ENCODE data around the gene MRPL23.

MRPL23 gene

GRCh38 chr11:1953489-1954266, 6.5 kb downstream of the MRPL23 start:
- DNase-seq (ENCODE audit: low spot score), result no peak

GRCh38 chr11:1958367-1958766, 11.2 kb downstream of the MRPL23 start:
- DNase-seq (ENCODE audit: low spot score), result no peak

- DNase-seq (ENCODE audit: low spot score), result no peak
Measured at GRCh38 chr11:1959786-1960185, 12.7 kb downstream of the MRPL23 start.

- DNase-seq (ENCODE audit: low spot score), result no peak
Measured at GRCh38 chr11:1963864-1964263, 16.7 kb downstream of the MRPL23 start.

- no peak for DNase-seq (ENCODE audit: low spot score)
Measured at GRCh38 chr11:1964348-1964747, 17.2 kb downstream of the MRPL23 start.

GRCh38 chr11:1964955-1965354, 17.8 kb downstream of the MRPL23 start:
- no peak for DNase-seq (ENCODE audit: low spot score)

GRCh38 chr11:1966531-1966930, 19.4 kb downstream of the MRPL23 start:
- DNase-seq (ENCODE audit: low spot score), result no peak

GRCh38 chr11:1967641-1968225, 20.6 kb downstream of the MRPL23 start:
- DNase-seq (ENCODE audit: low spot score), result no peak

- no peak for DNase-seq (ENCODE audit: low spot score)
Measured at GRCh38 chr11:1968454-1969002, 21.4 kb downstream of the MRPL23 start.

GRCh38 chr11:1969035-1969434, 21.9 kb downstream of the MRPL23 start:
- DNase-seq (ENCODE audit: low spot score), result no peak

GRCh38 chr11:1969776-1970175, 22.6 kb downstream of the MRPL23 start:
- no peak for DNase-seq (ENCODE audit: low spot score)

- no peak for DNase-seq (ENCODE audit: low spot score)
Measured at GRCh38 chr11:1970956-1971355, 23.8 kb downstream of the MRPL23 start.

- no peak for DNase-seq (ENCODE audit: low spot score)
Measured at GRCh38 chr11:1975185-1975584, 28.1 kb downstream of the MRPL23 start.

GRCh38 chr11:1978720-1979473, 31.8 kb downstream of the MRPL23 start:
- no peak for DNase-seq (ENCODE audit: low spot score)

- DNase-seq (ENCODE audit: low spot score), result no peak
Measured at GRCh38 chr11:1979607-1980006, 32.5 kb downstream of the MRPL23 start.

- no peak for DNase-seq (ENCODE audit: low spot score)
Measured at GRCh38 chr11:1982873-1983600, 35.9 kb downstream of the MRPL23 start.

- no peak for DNase-seq (ENCODE audit: low spot score)
Measured at GRCh38 chr11:1983601-1983961, 36.4 kb downstream of the MRPL23 start.

- DNase-seq (ENCODE audit: low spot score), result no peak
Measured at GRCh38 chr11:1987024-1987423, 39.9 kb downstream of the MRPL23 start.

GRCh38 chr11:1988174-1988573, 41.0 kb downstream of the MRPL23 start:
- no peak for DNase-seq (ENCODE audit: low spot score)

- DNase-seq (ENCODE audit: low spot score), result no peak
Measured at GRCh38 chr11:1988667-1989317, 41.7 kb downstream of the MRPL23 start.

- DNase-seq (ENCODE audit: low spot score), result no peak
Measured at GRCh38 chr11:1989953-1990352, 42.8 kb downstream of the MRPL23 start.
